HG03571 (cell line): ENCODE measurements around the gene JAK2.
A peak's percentile ranks its signal among the peaks of the same experiment; 100 is the strongest.
"Not testable (repeated sequence)": the region's sequence is repeated elsewhere in the genome, so short reads cannot be mapped to it uniquely, and the experiment has no call there.

ENCODE experiments used
- ATAC-seq: cut with Tn5 transposase; IDR thresholded peaks from one replicate; pipeline ENCODE4 v1.9.1; 2021; ENCODE audit not compliant: unreplicated experiment

JAK2 gene

GRCh38 chr9:5041390-5042115, 56.5 kb downstream of the JAK2 start:
- ATAC-seq = no peak

- no peak for ATAC-seq
Measured at GRCh38 chr9:5042661-5043178, 57.6 kb downstream of the JAK2 start.

- no peak for ATAC-seq
Measured at GRCh38 chr9:5043381-5043780, 58.3 kb downstream of the JAK2 start.

- ATAC-seq = no peak
Measured at GRCh38 chr9:5044160-5044559, 59.1 kb downstream of the JAK2 start.

- ATAC-seq = no peak
Measured at GRCh38 chr9:5052838-5053237, 67.8 kb downstream of the JAK2 start.

GRCh38 chr9:5062631-5063030, 77.6 kb downstream of the JAK2 start:
- ATAC-seq = no peak

GRCh38 chr9:5072871-5073270, 87.8 kb downstream of the JAK2 start:
- ATAC-seq = no peak

- peak; percentile 49 for ATAC-seq
Measured at GRCh38 chr9:5073701-5074100, 88.6 kb downstream of the JAK2 start.

GRCh38 chr9:5085993-5086392, 100.9 kb downstream of the JAK2 start:
- ATAC-seq = no peak

GRCh38 chr9:5089737-5090136, 104.7 kb downstream of the JAK2 start:
- ATAC-seq = no peak

- ATAC-seq = no peak
Measured at GRCh38 chr9:5095795-5096194, 110.7 kb downstream of the JAK2 start.

GRCh38 chr9:5099466-5099865, 114.4 kb downstream of the JAK2 start:
- ATAC-seq = no peak

- not testable (repeated sequence) for ATAC-seq
Measured at GRCh38 chr9:5101127-5101526, 116.1 kb downstream of the JAK2 start.

GRCh38 chr9:5106517-5106916, 121.4 kb downstream of the JAK2 start:
- ATAC-seq = not testable (repeated sequence)

- no peak for ATAC-seq
Measured at GRCh38 chr9:5110867-5111681, 126.0 kb downstream of the JAK2 start.

- no peak for ATAC-seq
Measured at GRCh38 chr9:5111696-5112095, 126.6 kb downstream of the JAK2 start.

GRCh38 chr9:5112109-5112592, 127.1 kb downstream of the JAK2 start:
- ATAC-seq = no peak

GRCh38 chr9:5112646-5113045, 127.6 kb downstream of the JAK2 start:
- no peak for ATAC-seq

GRCh38 chr9:5113523-5113922, 128.5 kb downstream of the JAK2 start:
- no peak for ATAC-seq

GRCh38 chr9:5113994-5114748, 129.1 kb downstream of the JAK2 start:
- ATAC-seq = no peak

GRCh38 chr9:5122116-5122515, 137.0 kb downstream of the JAK2 start:
- ATAC-seq = no peak
